Stimulated activated CD8-positive, alpha-beta memory T cell treated with anti-CD3 and anti-CD28 coated beads, Interleukin-15, amount 100 ng/mL, for 24 hours (primary cell): Measurements from ENCODE around the gene GAGE1.
"Not testable (repeated sequence)": the region's sequence is repeated elsewhere in the genome, so short reads cannot be mapped to it uniquely, and the experiment has no call there.

Source experiments
- DNase-seq: peaks from one replicate; pipeline ENCODE4 v3.0.0-alpha.2; 2020; ENCODE audit warnings: low read depth

GAGE1 gene

GRCh38 chrX:49598720-49599119, at the start of gene GAGE1:
Gene GAGE1, plus strand, starts transcription at chrX:49599020. Its CDS starts 1,155 bp downstream, at chrX:49600175.
- DNase-seq: not testable (repeated sequence)

- DNase-seq: not testable (repeated sequence)
Measured at GRCh38 chrX:49550989-49551388, 47.8 kb upstream of the GAGE1 start, which contains the start of gene GAGE12E. Gene GAGE12E, plus strand, starts transcription at chrX:49551289. Its CDS starts 1,155 bp downstream, at chrX:49552444.

GRCh38 chrX:49560542-49560941, 38.3 kb upstream of the GAGE1 start, which contains the start of gene GAGE12F:
Gene GAGE12F, plus strand, starts transcription at chrX:49560842. Its CDS starts 1,155 bp downstream, at chrX:49561997.
- not testable (repeated sequence) for DNase-seq

GRCh38 chrX:49568728-49569127, 30.1 kb upstream of the GAGE1 start:
- not testable (repeated sequence) for DNase-seq

GRCh38 chrX:49569152-49569551, 29.7 kb upstream of the GAGE1 start:
- not testable (repeated sequence) for DNase-seq

- not testable (repeated sequence) for DNase-seq
Measured at GRCh38 chrX:49570100-49570499, 28.7 kb upstream of the GAGE1 start, which contains the start of gene GAGE12G. Gene GAGE12G, plus strand, starts transcription at chrX:49570400. Its CDS starts 1,155 bp downstream, at chrX:49571555.

- DNase-seq: not testable (repeated sequence)
Measured at GRCh38 chrX:49579649-49580048, 19.2 kb upstream of the GAGE1 start, which contains the start of gene GAGE12H. Gene GAGE12H, plus strand, starts transcription at chrX:49579949. Its CDS starts 1,155 bp downstream, at chrX:49581104.

- DNase-seq: not testable (repeated sequence)
Measured at GRCh38 chrX:49589196-49589595, 9.6 kb upstream of the GAGE1 start, which contains the start of gene GAGE2A. Gene GAGE2A, plus strand, starts transcription at chrX:49589496. Its CDS starts 1,155 bp downstream, at chrX:49590651.

GRCh38 chrX:49589769-49590478, 8.9 kb upstream of the GAGE1 start:
- DNase-seq: not testable (repeated sequence)

GRCh38 chrX:49590488-49590887, 8.3 kb upstream of the GAGE1 start:
- DNase-seq: not testable (repeated sequence)

- DNase-seq: no peak
Measured at GRCh38 chrX:49610718-49611310, 12.0 kb downstream of the GAGE1 start.

GRCh38 chrX:49618574-49618973, 19.8 kb downstream of the GAGE1 start:
- DNase-seq: no peak

GRCh38 chrX:49627086-49627777, 28.4 kb downstream of the GAGE1 start:
- no peak for DNase-seq

GRCh38 chrX:49644991-49645637, 46.3 kb downstream of the GAGE1 start:
- DNase-seq: no peak

GRCh38 chrX:49656533-49656932, 57.7 kb downstream of the GAGE1 start:
- no peak for DNase-seq
